Ishikawa (cell line): ENCODE results near the gene NGB.

ENCODE experiments used
- CEBPB ChIP-seq: IDR thresholded peaks from 2 replicates; pipeline ENCODE4 v1.6.1; 2012
- FOXM1 ChIP-seq: IDR thresholded peaks from 2 replicates; pipeline ENCODE4 v1.6.1; 2012; ENCODE audit warnings: low read depth, borderline replicate concordance
- MAX ChIP-seq: IDR thresholded peaks from 2 replicates; pipeline ENCODE4 v1.6.1; 2012
- RAD21 ChIP-seq: IDR thresholded peaks from 2 replicates; pipeline ENCODE4 v1.6.1; 2012; ENCODE audit warnings: low read depth
- REST ChIP-seq: IDR thresholded peaks from 2 replicates; pipeline ENCODE4 v1.6.1; 2012; ENCODE audit warnings: low read depth, mild to moderate bottlenecking
- TAF1 ChIP-seq: IDR thresholded peaks from 2 replicates; pipeline ENCODE4 v1.6.1; 2012; ENCODE audit warnings: low read depth, mild to moderate bottlenecking

- no peak for TF ChIP-seq CEBPB
- TF ChIP-seq REST = no peak
- TF ChIP-seq FOXM1 = no peak
- no peak for TF ChIP-seq MAX
- TF ChIP-seq TAF1 = no peak
- no peak for TF ChIP-seq RAD21
Measured at GRCh38 chr14:77228056-77228455, 43.0 kb downstream of the NGB start.
